GM13977 (cell line): Measurements from ENCODE around the gene TFIP11.

Experiments
- DNase-seq: peaks from one replicate; pipeline ENCODE4 v3.0.0; 2012; ENCODE audit warnings: low spot score
- CTCF ChIP-seq: IDR thresholded peaks from 2 replicates; pipeline ENCODE4 v1.5.1; 2012; ENCODE audit warnings: mild to moderate bottlenecking, control low read depth; ENCODE audit not compliant: insufficient read depth; ENCODE audit errors: extremely low read depth, missing control alignments
- in situ Hi-C: fragments of 300-500 bp; cut with MboI; formaldehyde crosslinking; loops from one replicate; pipeline ENCODE4 v1.12.0; 2022; ENCODE audit warnings: low sequenced_read_pairs, low pct_unique_long_range_greater_than_20kb, mixed read lengths, inconsistent platforms; ENCODE audit not compliant: unreplicated experiment

The TFIP11 gene

GRCh38 chr22:26477341-26477731 lies 34.9 kb downstream of the TFIP11 start:
- TF ChIP-seq CTCF: no peak
- in situ Hi-C loops: no loop called here
- DNase-seq: no peak

- no peak for TF ChIP-seq CTCF
- no peak for DNase-seq
- in situ Hi-C loops: no loop called here
Observed at GRCh38 chr22:26476705-26477340, 35.5 kb downstream of the TFIP11 start.

GRCh38 chr22:26474682-26475081 lies 37.6 kb downstream of the TFIP11 start:
- in situ Hi-C loops: no loop called here
- no peak for DNase-seq
- no peak for TF ChIP-seq CTCF

GRCh38 chr22:26471522-26471921 lies 40.8 kb downstream of the TFIP11 start:
- DNase-seq: no peak
- in situ Hi-C loops: no loop called here
- TF ChIP-seq CTCF: no peak

GRCh38 chr22:26470807-26471206 lies 41.5 kb downstream of the TFIP11 start:
- in situ Hi-C loops: no loop called here
- TF ChIP-seq CTCF: no peak

GRCh38 chr22:26466196-26466595 lies 46.1 kb downstream of the TFIP11 start:
- TF ChIP-seq CTCF: no peak
- DNase-seq: no peak
- in situ Hi-C loops: loop anchor here (10.0 kb wide), 1 partner anchor 101 kb away; no protein-coding TSS in a partner anchor

More at GRCh38 chr22:26470807-26471206, 41.5 kb downstream of the TFIP11 start:
- DNase-seq: no peak
